SK-N-SH (cell line): Measurements from ENCODE around the gene XCR1. TPM values are rescaled to one million over a fixed set of nuclear protein-coding genes. Genes with fewer than 3 reads are reported as not detected.

Experiments
- CTCF ChIA-PET: fragments of 300-600, 350-600 bp; formaldehyde crosslinking; extraction: SDS; loops from one replicate; lab custom pipeline; 2021; lab: Yijun Ruan, JAX
- POLR2A ChIA-PET: fragments of 350-600 bp; sonication (Branson Sonifier 250); formaldehyde crosslinking; extraction: SDS; loops from one replicate; lab custom pipeline; 2020; ENCODE audit warnings: antibody characterized with exemption, inconsistent platforms; lab: Yijun Ruan, JAX
- DNase-seq: peaks from one replicate; pipeline ENCODE4 v3.0.0; 2012
- H2AFZ ChIP-seq: fragments of 200-600 bp; sonication (generic); 2 replicates; pipeline ENCODE4 v1.8.1; 2016; ENCODE audit warnings: antibody characterized with exemption, mild to moderate bottlenecking, low read depth
- H3F3A ChIP-seq: fragments of 200-600 bp; sonication (generic); replicated peaks from 2 replicates; pipeline ENCODE3; 2016; ENCODE audit warnings: antibody characterized with exemption, mild to moderate bottlenecking; ENCODE audit not compliant: insufficient read depth
- H3K27ac ChIP-seq, 2 experiments: fragments of 200-500 bp in 1 of 2; fragments of 200-600 bp in 1 of 2; sonication (Bioruptor generic) in 1 of 2; sonication (generic), shearing (Covaris generic) in 1 of 2; 2 replicates each; pipeline versions ENCODE4 v1.5.1 to v1.6.1; 2014 to 2016; ENCODE audit warnings: low read depth in 2 of 2, inconsistent platforms in 1 of 2, low read length in 1 of 2, mild to moderate bottlenecking in 1 of 2, mixed read lengths in 1 of 2
- H3K27me3 ChIP-seq: fragments of 200-600 bp; sonication (generic), shearing (Covaris generic); 2 replicates; pipeline ENCODE4 v1.6.1; 2016; ENCODE audit warnings: mixed run types; ENCODE audit not compliant: insufficient read depth
- H3K36me3 ChIP-seq, 2 experiments: fragments of 200-500 bp in 1 of 2; fragments of 200-600 bp in 1 of 2; sonication (Bioruptor generic) in 1 of 2; sonication (generic) in 1 of 2; replicated peaks in 1 of 2; 2 replicates each; pipeline versions ENCODE3 to v1.5.1; 2014 to 2016; ENCODE audit warnings: low read length in 1 of 2, mild to moderate bottlenecking in 1 of 2; ENCODE audit not compliant: insufficient read depth in 2 of 2, control insufficient read depth in 1 of 2
- H3K4me1 ChIP-seq, 2 experiments: fragments of 200-500 bp in 1 of 2; fragments of 200-600 bp in 1 of 2; sonication (Bioruptor generic) in 1 of 2; sonication (generic), shearing (Covaris generic) in 1 of 2; 2 replicates each; pipeline versions ENCODE4 v1.5.1 to v1.6.1; 2014 to 2016; ENCODE audit warnings: low read depth in 1 of 2, low read length in 1 of 2, mixed run types in 1 of 2; ENCODE audit not compliant: insufficient read depth in 2 of 2, control insufficient read depth in 1 of 2
- H3K4me2 ChIP-seq: fragments of 200-600 bp; sonication (generic), shearing (Covaris generic); 2 replicates; pipeline ENCODE4 v1.6.1; 2017; ENCODE audit warnings: mixed run types
- H3K4me3 ChIP-seq, 2 experiments: fragments of 200-500 bp in 1 of 2; fragments of 200-600 bp in 1 of 2; sonication (Bioruptor generic) in 1 of 2; sonication (generic), shearing (Covaris generic) in 1 of 2; 2 replicates each; pipeline versions ENCODE4 v1.5.1 to v1.8.1; 2014 to 2016; ENCODE audit warnings: low read depth in 2 of 2, inconsistent platforms in 1 of 2, low read length in 1 of 2, mild to moderate bottlenecking in 1 of 2, mixed read lengths in 1 of 2, moderate library complexity in 1 of 2
- H3K79me2 ChIP-seq: fragments of 200-600 bp; sonication (generic); 2 replicates; pipeline ENCODE4 v1.8.1; 2017; ENCODE audit warnings: mild to moderate bottlenecking; ENCODE audit not compliant: insufficient read depth
- H3K9ac ChIP-seq: fragments of 200-600 bp; sonication (generic); 2 replicates; pipeline ENCODE4 v1.6.1; 2017; ENCODE audit warnings: mixed run types
- H3K9me2 ChIP-seq: fragments of 200-600 bp; sonication (generic); 2 replicates; pipeline ENCODE4 v1.6.1; 2017; ENCODE audit warnings: mixed run types
- H3K9me3 ChIP-seq: fragments of 200-600 bp; sonication (generic); 2 replicates; pipeline ENCODE4 v1.6.1; 2017; ENCODE audit warnings: mixed run types, mild to moderate bottlenecking, moderate library complexity
- H4K20me1 ChIP-seq: fragments of 200-600 bp; sonication (generic); 2 replicates; pipeline ENCODE4 v1.6.1; 2017; ENCODE audit warnings: mild to moderate bottlenecking, mixed run types; ENCODE audit not compliant: insufficient read depth
- FOSL2 ChIP-seq: IDR thresholded peaks from 2 replicates; pipeline ENCODE4 v1.4.0; 2012; ENCODE audit warnings: low read depth, mild to moderate bottlenecking, moderate library complexity, borderline replicate concordance
- GATA2 ChIP-seq: sonication (generic); formaldehyde crosslinking; IDR thresholded peaks from 2 replicates; pipeline ENCODE4 v1.5.0; 2020; ENCODE audit warnings: mild to moderate bottlenecking, missing genetic modification reagents
- JUND ChIP-seq: IDR thresholded peaks from 2 replicates; pipeline ENCODE4 v1.4.0; 2012
- MEF2A ChIP-seq: IDR thresholded peaks from 2 replicates; pipeline ENCODE4 v1.4.0; 2012; ENCODE audit warnings: low read depth, borderline replicate concordance
- NFIC ChIP-seq: IDR thresholded peaks from 2 replicates; pipeline ENCODE4 v1.4.0; 2012; ENCODE audit warnings: borderline replicate concordance
- NRF1 ChIP-seq: IDR thresholded peaks from 2 replicates; pipeline ENCODE4 v1.6.1; 2012; ENCODE audit warnings: low read depth, mild to moderate bottlenecking, low read length
- PBX3 ChIP-seq: IDR thresholded peaks from 2 replicates; pipeline ENCODE4; 2012
- POLR2AphosphoS5 ChIP-seq: IDR thresholded peaks from 2 replicates; pipeline ENCODE4 v1.6.1; 2012; ENCODE audit warnings: low read depth, low read length
- RAD21 ChIP-seq: IDR thresholded peaks from 2 replicates; pipeline ENCODE4 v1.6.1; 2012; ENCODE audit warnings: mild to moderate bottlenecking, low read length
- RCOR1 ChIP-seq: fragments of 150-350 bp; IDR thresholded peaks from 2 replicates; pipeline ENCODE4 v1.6.1; 2017; ENCODE audit warnings: antibody characterized with exemption, low read length
- RFX5 ChIP-seq: IDR thresholded peaks from 2 replicates; pipeline ENCODE4 v1.6.1; 2012; ENCODE audit warnings: mild to moderate bottlenecking, improper control_type of control experiment, low read length
- RXRA ChIP-seq: IDR thresholded peaks from 2 replicates; pipeline ENCODE4 v1.4.0; 2012; ENCODE audit warnings: low read depth, mild to moderate bottlenecking, borderline replicate concordance
- SMC3 ChIP-seq: IDR thresholded peaks from 2 replicates; pipeline ENCODE4 v1.6.1; 2012; ENCODE audit warnings: low read depth, low read length, improper control_type of control experiment
- TAF1 ChIP-seq: IDR thresholded peaks from 2 replicates; pipeline ENCODE4 v1.6.1; 2012; ENCODE audit warnings: low read depth, mild to moderate bottlenecking, low read length, moderate library complexity, borderline replicate concordance
- YY1 ChIP-seq: IDR thresholded peaks from 2 replicates; pipeline ENCODE4 v1.4.0; 2012; ENCODE audit warnings: low read depth, mild to moderate bottlenecking
- WGBS: methylation state at CpG from one replicate; pipeline ENCODE4 v1.1.6; 2017; ENCODE audit warnings: low lambda C conversion rate; 5-methylcytosine and 5-hydroxymethylcytosine counted together
- polyA plus RNA-seq, 3 experiments: library from polyadenylated mRNA; depleted of rRNA; stranded (reverse); fragments of >200 nt; gene quantifications; 2 replicates each; pipeline ENCODE4 v1.2.3, GENCODE V29; 2012
- TF ChIP-seq, protein P1 (sequence below): IDR thresholded peaks from 2 replicates; pipeline ENCODE4 v1.4.0; 2012; ENCODE audit warnings: low read depth, borderline replicate concordance
- TF ChIP-seq, protein P2 (sequence below): fragments of 150-350 bp; IDR thresholded peaks from 2 replicates; pipeline ENCODE4 v1.6.1; 2017; ENCODE audit warnings: antibody characterized with exemption, low read length, low read depth, borderline replicate concordance
- TF ChIP-seq, protein P3 (sequence below): IDR thresholded peaks from 2 replicates; pipeline ENCODE4 v1.4.0; 2012; ENCODE audit warnings: low read depth
- TF ChIP-seq, protein P4 (sequence below): IDR thresholded peaks from 2 replicates; pipeline ENCODE4 v1.4.0; 2012; ENCODE audit warnings: low read depth, borderline replicate concordance
- TF ChIP-seq, protein P5 (sequence below): IDR thresholded peaks from 2 replicates; pipeline ENCODE4 v1.6.1; 2012; ENCODE audit warnings: mild to moderate bottlenecking, low read depth, low read length, moderate library complexity

The XCR1 gene
- polyA plus RNA-seq, 1 of the 3 experiments (the other 2 are of a cell fraction): not detected

- no peak overlapping the region for H2AFZ ChIP-seq
- no peak overlapping the region for H3K4me2 ChIP-seq
- POLR2A ChIA-PET: no interaction called here
- no peaks in the 10 kb centered on the region for H3K9me2 ChIP-seq
- no peaks in the 10 kb centered on the region for H3F3A ChIP-seq
- H3K36me3 ChIP-seq: no peaks in the 10 kb centered on the region
- no peaks in the 10 kb centered on the region for H3K4me1 ChIP-seq
- no peaks in the 10 kb centered on the region for H4K20me1 ChIP-seq
- H3K9me3 ChIP-seq: no peaks in the 10 kb centered on the region
- H3K4me3 ChIP-seq: no peak overlapping the region
- no peak overlapping the region for H3K27ac ChIP-seq
- no peak for DNase-seq
- H3K27me3 ChIP-seq: no peaks in the 10 kb centered on the region; the same call in 1 of the 2 replicates
- no peaks in the 10 kb centered on the region for H3K79me2 ChIP-seq
- 7% methylated on average over 3 of the region's 3 CpGs for WGBS
- H3K9ac ChIP-seq: no peak overlapping the region
- TF ChIP-seq, protein P1, sequence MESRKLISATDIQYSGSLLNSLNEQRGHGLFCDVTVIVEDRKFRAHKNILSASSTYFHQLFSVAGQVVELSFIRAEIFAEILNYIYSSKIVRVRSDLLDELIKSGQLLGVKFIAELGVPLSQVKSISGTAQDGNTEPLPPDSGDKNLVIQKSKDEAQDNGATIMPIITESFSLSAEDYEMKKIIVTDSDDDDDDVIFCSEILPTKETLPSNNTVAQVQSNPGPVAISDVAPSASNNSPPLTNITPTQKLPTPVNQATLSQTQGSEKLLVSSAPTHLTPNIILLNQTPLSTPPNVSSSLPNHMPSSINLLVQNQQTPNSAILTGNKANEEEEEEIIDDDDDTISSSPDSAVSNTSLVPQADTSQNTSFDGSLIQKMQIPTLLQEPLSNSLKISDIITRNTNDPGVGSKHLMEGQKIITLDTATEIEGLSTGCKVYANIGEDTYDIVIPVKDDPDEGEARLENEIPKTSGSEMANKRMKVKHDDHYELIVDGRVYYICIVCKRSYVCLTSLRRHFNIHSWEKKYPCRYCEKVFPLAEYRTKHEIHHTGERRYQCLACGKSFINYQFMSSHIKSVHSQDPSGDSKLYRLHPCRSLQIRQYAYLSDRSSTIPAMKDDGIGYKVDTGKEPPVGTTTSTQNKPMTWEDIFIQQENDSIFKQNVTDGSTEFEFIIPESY: no peak
- no peak for TF ChIP-seq RAD21
- TF ChIP-seq, protein P2, sequence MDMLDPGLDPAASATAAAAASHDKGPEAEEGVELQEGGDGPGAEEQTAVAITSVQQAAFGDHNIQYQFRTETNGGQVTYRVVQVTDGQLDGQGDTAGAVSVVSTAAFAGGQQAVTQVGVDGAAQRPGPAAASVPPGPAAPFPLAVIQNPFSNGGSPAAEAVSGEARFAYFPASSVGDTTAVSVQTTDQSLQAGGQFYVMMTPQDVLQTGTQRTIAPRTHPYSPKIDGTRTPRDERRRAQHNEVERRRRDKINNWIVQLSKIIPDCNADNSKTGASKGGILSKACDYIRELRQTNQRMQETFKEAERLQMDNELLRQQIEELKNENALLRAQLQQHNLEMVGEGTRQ: no peak
- TF ChIP-seq, protein P3, sequence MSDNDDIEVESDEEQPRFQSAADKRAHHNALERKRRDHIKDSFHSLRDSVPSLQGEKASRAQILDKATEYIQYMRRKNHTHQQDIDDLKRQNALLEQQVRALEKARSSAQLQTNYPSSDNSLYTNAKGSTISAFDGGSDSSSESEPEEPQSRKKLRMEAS: no peak
- TF ChIP-seq, protein P4, sequence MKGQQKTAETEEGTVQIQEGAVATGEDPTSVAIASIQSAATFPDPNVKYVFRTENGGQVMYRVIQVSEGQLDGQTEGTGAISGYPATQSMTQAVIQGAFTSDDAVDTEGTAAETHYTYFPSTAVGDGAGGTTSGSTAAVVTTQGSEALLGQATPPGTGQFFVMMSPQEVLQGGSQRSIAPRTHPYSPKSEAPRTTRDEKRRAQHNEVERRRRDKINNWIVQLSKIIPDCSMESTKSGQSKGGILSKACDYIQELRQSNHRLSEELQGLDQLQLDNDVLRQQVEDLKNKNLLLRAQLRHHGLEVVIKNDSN: no peak
- no peak for TF ChIP-seq GATA2 (CRISPR knock-in tag)
- TF ChIP-seq YY1: no peak
- TF ChIP-seq JUND: no peak
- TF ChIP-seq POLR2AphosphoS5: no peak
- TF ChIP-seq RFX5: no peak
- no peak for TF ChIP-seq FOSL2
- no peak for TF ChIP-seq RXRA
- no peak for TF ChIP-seq NFIC
- TF ChIP-seq NRF1: no peak
- TF ChIP-seq RCOR1: no peak
- TF ChIP-seq, protein P5, sequence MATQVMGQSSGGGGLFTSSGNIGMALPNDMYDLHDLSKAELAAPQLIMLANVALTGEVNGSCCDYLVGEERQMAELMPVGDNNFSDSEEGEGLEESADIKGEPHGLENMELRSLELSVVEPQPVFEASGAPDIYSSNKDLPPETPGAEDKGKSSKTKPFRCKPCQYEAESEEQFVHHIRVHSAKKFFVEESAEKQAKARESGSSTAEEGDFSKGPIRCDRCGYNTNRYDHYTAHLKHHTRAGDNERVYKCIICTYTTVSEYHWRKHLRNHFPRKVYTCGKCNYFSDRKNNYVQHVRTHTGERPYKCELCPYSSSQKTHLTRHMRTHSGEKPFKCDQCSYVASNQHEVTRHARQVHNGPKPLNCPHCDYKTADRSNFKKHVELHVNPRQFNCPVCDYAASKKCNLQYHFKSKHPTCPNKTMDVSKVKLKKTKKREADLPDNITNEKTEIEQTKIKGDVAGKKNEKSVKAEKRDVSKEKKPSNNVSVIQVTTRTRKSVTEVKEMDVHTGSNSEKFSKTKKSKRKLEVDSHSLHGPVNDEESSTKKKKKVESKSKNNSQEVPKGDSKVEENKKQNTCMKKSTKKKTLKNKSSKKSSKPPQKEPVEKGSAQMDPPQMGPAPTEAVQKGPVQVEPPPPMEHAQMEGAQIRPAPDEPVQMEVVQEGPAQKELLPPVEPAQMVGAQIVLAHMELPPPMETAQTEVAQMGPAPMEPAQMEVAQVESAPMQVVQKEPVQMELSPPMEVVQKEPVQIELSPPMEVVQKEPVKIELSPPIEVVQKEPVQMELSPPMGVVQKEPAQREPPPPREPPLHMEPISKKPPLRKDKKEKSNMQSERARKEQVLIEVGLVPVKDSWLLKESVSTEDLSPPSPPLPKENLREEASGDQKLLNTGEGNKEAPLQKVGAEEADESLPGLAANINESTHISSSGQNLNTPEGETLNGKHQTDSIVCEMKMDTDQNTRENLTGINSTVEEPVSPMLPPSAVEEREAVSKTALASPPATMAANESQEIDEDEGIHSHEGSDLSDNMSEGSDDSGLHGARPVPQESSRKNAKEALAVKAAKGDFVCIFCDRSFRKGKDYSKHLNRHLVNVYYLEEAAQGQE: no peak
- TF ChIP-seq PBX3: no peak
- no peak for TF ChIP-seq TAF1
- no peak for TF ChIP-seq SMC3
- TF ChIP-seq MEF2A: no peak
- CTCF ChIA-PET: interaction anchor here (0.6 to 2.9 kb wide), 2 partner anchors 53 to 228 kb away, joined by 3 to 10 read pairs; no protein-coding TSS in a partner anchor
Observed at GRCh38 chr3:46024131-46024530, 3.2 kb downstream of the XCR1 start.
